Islet of Langerhans (tissue), 1 donor: ENCODE data around the gene PSMB3.

ENCODE experiments used
- FAIRE-seq: peaks from one replicate; lab custom pipeline; 2011; peaks lifted over from hg19 to GRCh38; lab: Jason Lieb, UNC

PSMB3 gene

DNA sequence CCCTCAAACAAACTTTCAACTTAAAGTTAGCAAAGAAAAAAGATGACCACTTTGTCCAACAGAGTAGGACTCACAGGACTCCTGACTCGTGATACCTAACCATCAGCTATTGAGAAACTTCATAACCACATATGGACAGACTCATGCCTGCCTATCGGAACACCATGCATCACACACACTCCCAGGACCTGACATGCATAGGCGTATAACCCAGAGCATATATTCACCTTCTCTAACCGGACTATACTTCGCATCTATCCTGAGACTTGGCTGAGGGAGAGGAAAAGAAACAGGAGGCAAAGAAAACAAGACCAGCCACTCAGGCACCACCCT lies 44.6 kb downstream of the PSMB3 start:
- FAIRE-seq = no peak

- FAIRE-seq = no peak
These were observed 45.3 kb downstream of the PSMB3 start for GRCh38 chr17:38797828-38798227.

DNA sequence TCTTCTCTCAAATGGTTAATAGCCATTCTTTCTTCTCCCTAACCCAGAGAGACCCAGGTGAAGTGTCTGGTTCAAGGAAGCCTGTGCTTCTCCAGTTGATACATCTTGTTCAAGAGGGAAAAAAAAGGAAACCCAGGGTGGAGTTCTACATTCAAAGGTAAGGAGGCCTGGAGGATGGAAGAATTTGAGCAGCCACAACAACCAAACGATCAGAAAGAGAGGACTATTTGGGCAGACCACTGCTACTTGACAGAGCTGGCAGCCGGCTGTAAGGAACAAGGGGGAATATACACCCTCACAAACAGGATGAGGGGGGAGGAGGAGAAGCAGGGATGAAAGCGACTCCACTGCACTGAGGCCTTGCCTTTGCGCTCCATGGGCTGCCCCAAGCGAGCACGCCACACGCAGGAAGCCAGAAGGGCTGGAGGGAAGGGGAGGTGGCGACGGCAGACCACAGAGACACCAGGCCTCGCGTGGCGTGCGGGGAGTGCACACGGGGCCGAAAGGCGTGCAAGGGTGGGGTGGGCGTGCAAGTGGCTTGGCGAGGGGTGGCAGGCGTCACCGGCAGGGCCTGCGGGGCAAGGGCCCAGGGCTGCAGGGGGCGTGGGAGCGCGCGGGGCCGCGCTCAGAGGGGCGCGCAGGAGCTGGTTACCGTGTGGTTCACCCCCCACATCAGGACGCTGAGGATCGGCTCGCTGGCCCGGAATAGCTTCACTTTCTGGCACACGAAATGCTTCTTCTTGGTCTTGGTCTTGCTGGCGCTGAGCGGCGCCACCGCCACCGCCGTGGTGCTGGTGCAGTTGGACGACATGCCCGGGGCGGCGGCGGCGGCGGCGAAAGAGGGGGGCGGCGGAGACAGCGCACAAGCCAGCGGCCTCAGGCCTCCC lies 46.3 kb downstream of the PSMB3 start:
- no peak for FAIRE-seq

DNA sequence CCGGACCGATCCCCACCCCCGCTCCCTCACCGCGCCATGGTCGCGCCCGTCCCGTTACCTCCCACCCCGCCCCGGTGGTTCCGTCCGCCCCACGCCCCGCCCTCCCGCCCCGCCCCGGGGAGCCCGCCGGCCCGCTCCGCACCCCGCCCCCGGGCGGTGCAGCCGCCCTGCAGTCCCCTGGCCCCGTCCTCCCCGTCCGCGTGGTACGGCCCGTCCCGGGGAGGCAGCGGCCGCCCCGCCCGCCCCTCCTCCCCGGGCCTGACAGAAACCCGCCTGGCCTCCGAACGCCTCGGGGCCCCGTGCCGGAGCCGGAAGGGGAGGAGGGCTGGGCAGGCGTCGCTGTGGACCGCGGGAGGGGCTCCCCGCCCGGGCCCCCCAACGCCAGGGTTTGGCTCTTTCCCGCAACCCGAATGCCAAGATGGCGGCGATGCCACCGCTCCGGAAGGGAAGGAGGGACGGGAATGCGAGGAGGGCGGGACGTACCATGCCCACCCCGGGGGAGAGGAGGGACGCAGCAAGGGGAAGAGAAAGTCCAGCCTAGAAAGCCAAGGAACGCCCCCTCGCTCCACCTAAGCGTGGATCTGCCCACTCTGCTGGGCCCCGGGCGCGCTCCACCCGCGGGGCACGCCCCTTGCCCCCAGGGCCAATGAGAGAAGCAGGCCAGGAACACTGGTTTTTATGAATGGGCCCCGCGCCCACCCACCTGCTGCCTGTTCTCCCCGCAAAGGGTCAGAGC lies 47.1 kb downstream of the PSMB3 start, which contains the start of gene PIP4K2B:
Gene PIP4K2B, minus strand, starts transcription at position 56 of the 736 bp plus-strand sequence. CDS start 132 bp downstream, outside the sequence.
- FAIRE-seq = no peak

DNA sequence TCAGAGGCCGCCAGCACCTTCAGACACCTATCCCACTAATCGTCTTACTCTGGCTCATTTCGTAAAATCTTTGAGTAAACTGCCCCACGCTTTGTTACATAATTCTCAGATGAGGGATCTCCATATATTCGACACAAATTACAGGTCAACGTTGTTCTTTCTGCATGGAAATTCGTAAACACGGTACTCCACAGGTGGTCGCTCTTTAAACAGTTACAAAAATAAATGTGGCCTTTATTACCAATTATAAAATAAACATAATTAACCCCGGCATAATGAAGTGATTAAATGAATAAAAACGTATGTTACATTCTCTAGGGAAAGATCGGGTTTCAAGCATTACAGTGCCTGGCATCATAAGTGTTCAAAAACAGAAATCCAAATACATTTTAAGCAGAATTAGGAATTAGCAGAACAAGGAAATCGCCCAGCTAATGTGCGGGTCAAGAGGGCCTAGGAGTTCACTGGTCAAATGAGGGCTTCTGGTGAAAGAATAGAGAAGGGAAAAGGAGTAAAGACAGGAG lies 47.8 kb downstream of the PSMB3 start:
- no peak for FAIRE-seq

DNA sequence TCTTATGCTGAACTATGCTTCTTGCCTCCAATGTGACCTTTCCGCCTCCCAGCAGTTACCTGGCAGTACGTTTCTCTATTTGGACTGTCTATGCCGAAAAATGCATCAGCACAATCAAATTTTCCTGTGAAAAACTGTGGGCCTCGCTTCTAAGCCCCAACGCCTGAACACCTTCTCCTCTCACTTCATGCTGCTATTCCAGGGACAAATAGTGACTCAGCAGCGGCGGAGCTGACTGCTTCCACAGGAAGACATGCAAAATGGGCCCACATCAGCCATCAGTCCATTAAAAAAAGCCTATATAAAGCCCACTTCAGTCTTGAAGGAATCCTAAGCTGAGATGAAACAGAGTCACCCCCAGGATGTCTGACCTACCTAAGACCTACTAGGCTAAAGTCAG lies 57.3 kb downstream of the PSMB3 start:
- FAIRE-seq = no peak
